ENCODE data around the gene SPAG6. TPM values are rescaled to one million over a fixed set of nuclear protein-coding genes. Genes with fewer than 3 reads are reported as not detected.
"Not testable (repeated sequence)": the region's sequence is repeated elsewhere in the genome, so short reads cannot be mapped to it uniquely, and the experiment has no call there.

SPAG6 gene
- total RNA-seq, 1 experiment from 2014 or later: not detected

DNA sequence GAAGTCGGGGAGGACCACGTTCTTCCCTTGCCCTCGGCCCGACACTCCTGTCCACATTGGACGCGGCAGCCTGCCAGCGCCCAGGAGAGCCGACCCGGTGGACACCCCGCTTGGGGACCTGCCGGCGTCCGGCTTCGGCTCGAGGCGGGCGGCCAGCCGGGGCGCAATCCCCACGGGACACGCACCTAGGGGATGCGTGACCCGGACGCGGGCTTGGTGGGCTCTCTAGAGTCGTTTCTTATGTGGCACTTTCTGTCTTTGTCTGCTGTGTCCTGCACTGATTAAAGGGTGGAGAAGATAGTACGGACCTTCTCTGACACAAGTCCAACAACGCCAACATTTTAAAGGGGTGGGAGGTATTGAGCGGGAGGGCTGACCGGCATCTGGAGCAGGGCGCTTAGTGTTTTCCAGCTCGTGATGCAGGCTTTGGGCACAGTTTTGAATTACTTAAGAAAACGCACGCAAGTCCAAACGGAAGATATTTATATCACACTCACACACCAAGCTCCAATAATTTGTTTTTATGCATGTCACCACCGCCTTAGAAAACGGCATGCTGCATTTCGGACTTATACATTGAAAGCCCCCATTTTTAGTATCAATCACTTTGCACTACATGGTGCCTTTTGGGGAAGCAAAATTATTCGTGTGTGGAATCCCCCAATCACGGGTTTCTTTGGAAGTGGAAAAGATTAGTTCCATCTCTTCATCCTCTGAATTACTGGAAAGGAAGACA lies 3.9 kb upstream of the SPAG6 start:
- DNase-seq (ENCODE audit: low read depth): peak; percentile 37

- no peak for DNase-seq (ENCODE audit: low read depth)
Measured at GRCh38 chr10:22341926-22342196, 3.4 kb upstream of the SPAG6 start.

DNA sequence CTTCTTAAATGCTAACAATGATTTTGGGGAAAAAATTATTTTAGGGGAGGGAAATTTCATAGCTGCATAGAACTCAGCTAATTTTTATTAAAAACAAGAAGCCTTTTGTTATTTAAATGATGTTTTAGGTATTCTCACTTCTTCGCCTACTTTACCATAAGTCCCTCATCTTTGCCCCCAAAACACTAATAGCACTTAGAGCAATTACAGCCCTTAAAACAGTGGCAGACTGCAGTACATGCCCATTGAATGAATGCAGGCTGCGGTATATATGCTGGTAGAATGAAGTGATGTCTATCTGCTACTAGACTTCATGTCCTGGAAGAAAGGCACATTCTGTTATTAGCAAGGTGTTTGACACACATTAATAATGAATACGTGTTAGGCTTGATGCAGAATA lies 2.9 kb upstream of the SPAG6 start:
- no peak for DNase-seq (ENCODE audit: low read depth)

DNA sequence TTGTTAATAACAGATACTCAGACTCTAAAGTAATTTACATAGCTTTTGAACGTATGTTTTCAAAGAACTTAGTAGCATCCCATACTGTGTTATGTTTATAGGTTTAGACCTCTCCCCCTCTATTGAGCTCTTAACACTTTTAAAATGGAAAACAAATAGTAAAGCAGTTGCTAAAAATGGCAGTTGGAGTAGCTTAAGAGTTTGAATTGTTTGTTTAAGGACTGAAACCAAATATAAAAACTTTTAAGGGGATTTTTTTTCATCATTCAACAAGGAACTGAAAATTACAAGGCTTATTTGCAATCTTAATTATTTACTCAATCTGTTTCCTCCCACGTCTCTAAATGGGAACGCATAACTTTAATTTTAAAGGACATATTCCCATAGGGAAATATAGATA lies 1.6 kb upstream of the SPAG6 start:
- no peak for DNase-seq (ENCODE audit: low read depth)

- DNase-seq (ENCODE audit: low read depth): no peak
Measured at GRCh38 chr10:22344249-22344648, 1.0 kb upstream of the SPAG6 start.

DNA sequence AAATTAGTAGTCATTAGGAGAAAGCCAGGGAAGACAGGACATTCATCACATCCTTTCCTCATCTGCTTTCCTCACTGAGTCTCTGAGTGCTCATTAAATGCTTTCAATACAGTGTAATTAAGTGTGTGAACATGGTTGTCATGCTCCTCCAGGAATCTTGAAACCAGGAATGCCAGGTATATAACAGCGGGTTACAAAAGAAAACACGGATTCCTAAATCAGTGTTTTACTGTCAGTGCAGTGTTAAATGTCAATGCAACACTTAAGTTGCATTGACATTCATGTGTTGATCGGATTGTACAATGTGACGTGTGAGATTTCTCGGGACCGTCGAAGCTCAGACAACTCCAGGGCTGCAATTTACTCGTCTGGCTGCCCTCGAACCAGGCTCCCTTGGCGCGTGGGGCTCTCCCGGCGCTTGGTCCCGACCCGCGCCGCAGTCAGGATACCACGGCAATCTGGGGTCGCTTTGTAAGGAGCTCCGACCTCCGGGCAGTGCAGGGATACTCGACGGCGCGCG lies 455 bp upstream of the SPAG6 start:
- no peak for DNase-seq (ENCODE audit: low read depth)

GRCh38 chr10:22346096-22346661 lies 883 bp downstream of the SPAG6 start:
- DNase-seq (ENCODE audit: low read depth): no peak

GRCh38 chr10:22349755-22350154 lies 4.5 kb downstream of the SPAG6 start:
- DNase-seq (ENCODE audit: low read depth): no peak

- no peak for DNase-seq (ENCODE audit: low read depth)
Measured at GRCh38 chr10:22351131-22351703, 5.9 kb downstream of the SPAG6 start.

DNA sequence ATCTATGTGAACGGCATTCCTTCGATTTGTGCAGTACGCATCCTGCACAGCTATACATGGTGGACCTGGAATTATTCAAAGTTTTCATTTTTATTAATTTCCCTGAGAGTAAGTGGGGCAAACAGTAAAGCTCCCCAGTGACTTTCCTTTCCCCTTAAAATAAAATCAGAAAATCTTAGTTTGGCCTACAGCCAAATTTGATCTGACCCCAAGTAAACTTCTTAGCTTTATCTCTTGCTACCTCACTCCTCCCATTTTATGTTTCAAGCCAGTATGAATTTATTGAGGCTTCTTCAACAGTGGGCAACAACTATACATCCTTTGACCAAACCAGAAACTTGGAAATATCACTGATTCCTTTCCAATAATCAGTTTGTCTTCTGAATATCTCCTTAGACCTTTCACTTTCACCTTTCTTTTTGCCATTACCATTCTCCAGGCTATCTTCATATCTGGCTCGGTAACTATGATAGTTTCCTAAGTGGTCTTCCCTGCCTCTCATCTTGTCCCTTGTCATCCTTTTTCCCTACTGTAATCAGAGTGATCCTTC lies 11.1 kb downstream of the SPAG6 start:
- DNase-seq (ENCODE audit: low read depth): no peak

- DNase-seq (ENCODE audit: low read depth): not testable (repeated sequence)
Measured at GRCh38 chr10:22357770-22358169, 12.5 kb downstream of the SPAG6 start.

DNA sequence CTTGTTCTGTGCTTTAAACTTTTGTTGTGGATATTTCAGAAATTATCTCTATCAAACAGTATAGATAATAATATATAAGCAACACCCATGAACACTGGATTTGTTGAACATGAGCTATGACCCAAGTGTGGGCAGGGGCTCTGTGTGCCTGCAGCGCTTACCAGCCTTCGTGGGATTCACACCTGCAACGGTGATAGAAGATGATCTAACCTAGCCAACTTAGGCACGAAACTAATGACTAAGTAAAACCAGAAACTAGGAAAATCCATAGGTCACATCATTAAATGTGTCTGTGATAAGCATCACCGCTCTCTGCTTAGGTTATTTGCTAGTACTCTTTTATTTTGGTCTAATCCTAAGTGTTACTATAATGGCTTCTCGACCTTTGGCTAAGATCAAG lies 18.0 kb downstream of the SPAG6 start:
- DNase-seq (ENCODE audit: low read depth): no peak

DNA sequence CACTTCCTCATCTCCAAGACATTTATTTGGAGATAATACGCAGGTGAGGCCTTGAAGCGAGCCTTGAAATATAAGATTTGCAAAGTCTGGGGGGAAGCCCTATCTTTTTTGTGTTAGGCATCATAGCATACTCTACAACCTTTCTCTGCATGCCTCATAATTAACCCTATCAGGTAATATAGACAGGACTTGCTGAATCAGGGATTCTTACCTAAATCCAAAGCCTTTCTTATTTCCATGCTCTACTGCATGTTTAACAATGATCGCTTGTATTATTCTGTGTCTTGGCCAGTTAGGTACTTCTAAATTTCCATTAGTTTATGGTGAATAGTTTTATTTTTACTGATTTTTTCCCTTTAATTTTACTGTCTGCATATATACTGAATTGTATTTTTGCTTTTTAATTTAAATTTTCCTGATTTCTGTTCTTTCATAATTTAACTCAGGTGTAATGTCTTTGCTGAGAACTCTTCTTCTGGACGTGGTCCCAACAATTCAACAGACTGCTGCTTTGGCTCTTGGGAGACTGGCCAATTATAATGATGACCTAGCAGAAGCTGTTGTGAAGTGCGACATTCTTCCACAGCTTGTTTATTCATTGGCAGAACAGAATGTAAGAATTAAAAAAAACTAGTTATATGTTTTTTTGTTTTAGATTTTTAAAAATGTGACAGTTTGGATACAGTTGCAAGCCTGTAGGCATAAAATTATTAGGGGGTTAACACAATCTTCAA lies 19.3 kb downstream of the SPAG6 start:
- no peak for DNase-seq (ENCODE audit: low read depth)

DNA sequence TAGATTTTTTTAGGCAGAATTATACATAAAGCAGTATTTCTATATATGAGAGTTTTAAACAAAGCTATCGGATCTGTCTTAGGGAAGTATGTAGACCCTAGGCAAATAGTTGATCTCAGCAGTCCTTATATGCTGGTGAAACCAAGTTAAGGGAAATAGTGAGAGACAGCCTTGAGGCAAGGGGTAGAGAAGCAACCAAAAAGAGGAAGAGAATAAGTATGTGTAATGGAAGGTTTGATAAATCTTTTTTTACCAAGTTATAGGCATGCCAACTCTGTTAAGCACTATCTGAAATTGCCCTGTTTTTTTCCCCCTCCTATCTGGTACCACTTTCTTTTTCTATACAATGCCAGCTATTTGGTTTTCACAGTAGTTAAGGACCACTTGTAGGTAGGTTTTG lies 19.9 kb downstream of the SPAG6 start:
- no peak for DNase-seq (ENCODE audit: low read depth)

DNA sequence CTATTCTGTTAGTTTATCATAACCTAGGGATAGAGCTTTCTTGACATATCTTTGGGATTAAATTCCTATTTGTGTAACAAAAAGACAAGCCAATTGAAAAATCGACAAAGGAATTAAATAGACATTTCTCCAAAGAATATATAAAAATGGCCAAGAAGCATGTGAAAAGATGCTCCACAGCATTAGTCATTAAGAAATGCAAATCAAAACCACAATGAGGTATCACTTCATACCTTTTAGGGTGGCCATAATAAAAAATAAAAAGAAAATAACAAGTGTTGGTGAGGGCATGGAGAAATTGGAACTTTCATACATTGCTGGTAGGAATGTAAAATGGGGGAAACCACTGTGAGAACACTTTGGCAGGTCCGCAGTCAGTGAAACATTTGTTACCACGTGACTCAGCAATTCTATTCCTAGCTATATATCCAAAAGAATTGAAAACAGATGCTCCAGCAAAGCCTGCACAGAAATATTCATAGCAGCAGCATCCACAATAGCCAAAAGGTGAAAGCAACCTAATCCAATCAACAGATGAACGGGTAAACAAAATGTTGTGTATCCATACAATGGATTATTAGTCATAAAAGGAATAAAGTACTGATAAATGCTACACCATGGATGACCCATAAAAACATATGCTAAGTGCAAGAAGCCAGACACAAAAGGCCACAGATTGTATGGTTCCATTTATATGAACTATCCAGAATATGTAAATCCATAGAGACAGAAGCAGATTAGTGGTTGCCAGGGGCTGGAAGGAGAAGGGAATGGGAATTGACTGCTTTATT lies 20.5 kb downstream of the SPAG6 start:
- peak; percentile 42 for DNase-seq (ENCODE audit: low read depth)

GRCh38 chr10:22366435-22366703 lies 21.1 kb downstream of the SPAG6 start:
- no peak for DNase-seq (ENCODE audit: low read depth)

DNA sequence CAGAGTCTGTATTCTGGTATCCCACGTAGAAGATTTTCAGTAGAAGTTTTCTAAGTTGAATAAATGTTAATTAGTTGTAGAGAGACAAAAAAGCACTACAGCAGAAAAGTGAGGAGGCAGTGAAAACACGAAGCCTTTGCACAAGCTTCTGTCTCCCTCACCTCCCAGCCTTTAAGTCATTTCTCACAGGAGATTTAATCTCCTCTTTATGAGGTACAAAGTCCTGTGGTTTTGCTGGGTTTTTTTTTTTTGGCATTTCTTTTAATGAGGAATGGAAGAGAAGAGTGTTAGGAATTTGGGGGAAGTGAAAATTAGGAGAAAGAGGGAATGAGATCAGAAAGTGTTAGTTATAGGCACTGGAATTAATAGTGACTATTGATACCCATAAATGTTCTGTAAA lies 21.5 kb downstream of the SPAG6 start:
- no peak for DNase-seq (ENCODE audit: low read depth)

DNA sequence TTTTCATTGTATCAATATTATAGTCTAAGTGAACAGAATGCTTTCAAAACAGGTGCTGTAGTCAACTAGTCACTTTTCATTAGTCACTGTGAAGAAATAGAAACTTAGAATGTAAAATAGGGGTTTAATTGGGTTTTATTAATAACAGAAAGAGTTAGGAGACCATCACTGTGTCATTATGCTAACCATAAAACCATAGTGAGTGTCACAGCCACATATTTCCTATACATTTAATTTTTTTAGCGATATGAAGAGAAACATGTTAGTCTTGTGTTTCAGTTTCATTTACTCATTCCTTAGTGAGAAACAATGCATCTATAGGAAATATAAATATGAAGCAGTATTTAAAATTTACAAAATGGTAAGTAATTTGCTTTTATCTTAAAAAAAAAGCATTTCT lies 22.2 kb downstream of the SPAG6 start:
- DNase-seq (ENCODE audit: low read depth): no peak

DNA sequence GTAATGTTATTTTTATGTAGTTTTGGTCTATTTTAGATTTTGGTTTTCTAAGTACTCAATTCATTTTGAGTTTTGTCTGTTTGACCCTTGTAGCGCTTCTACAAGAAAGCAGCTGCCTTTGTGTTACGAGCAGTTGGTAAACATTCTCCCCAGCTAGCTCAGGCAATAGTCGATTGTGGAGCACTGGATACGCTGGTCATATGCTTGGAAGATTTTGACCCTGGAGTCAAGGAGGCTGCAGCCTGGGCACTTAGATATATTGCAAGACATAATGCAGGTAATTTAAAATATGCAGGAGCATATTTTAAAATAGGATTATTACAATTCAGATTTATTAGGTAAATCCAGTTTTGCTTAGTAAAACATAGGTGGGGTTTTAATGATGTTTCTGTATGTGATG lies 23.1 kb downstream of the SPAG6 start:
- no peak for DNase-seq (ENCODE audit: low read depth)

- no peak for DNase-seq (ENCODE audit: low read depth)
Measured at GRCh38 chr10:22368981-22369380, 23.7 kb downstream of the SPAG6 start.

DNA sequence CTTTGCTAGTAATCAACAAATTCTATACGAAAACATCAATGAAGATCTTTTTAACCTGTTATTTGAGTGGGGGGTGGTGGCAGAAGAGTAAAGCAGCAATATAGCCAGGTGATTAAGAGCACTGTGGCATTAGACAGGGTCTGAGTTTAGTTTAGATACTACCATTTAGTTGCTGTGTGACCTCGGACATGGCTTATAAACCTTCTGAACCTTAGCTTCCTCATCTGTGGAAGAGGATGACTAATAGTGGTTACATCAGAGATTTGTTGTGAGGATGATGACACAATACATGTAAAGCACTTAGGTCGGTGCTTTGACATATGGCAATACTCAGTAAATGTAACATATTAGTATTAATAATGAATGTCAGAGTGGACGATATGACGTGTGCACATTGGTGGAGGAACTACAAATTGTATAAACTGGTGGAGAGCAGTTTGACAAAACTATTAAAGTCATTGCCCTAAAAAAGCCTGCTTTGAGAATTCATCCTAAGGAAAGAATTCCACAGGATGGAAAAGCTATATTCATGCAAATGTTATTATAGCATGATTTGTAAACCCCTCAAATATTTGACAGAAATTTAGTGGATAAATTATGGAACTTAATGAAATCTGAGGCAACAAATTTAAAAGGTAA lies 24.3 kb downstream of the SPAG6 start:
- peak; percentile 40 for DNase-seq (ENCODE audit: low read depth)
